ENCODE measurements around the gene PEPD.

PEPD gene

GRCh38 chr19:33395561-33396550, 125.7 kb downstream of the PEPD start:
- no peak for DNase-seq (ENCODE audit: low read depth)

GRCh38 chr19:33394723-33395560, 126.6 kb downstream of the PEPD start:
- no peak for DNase-seq (ENCODE audit: low read depth)

GRCh38 chr19:33394006-33394722, 127.4 kb downstream of the PEPD start:
- DNase-seq (ENCODE audit: low read depth): no peak

- DNase-seq (ENCODE audit: low read depth): no peak
Measured at GRCh38 chr19:33393286-33394005, 128.1 kb downstream of the PEPD start.

- DNase-seq (ENCODE audit: low read depth): no peak
Measured at GRCh38 chr19:33392341-33393285, 129.0 kb downstream of the PEPD start.

- no peak for DNase-seq (ENCODE audit: low read depth)
Measured at GRCh38 chr19:33391631-33392249, 129.9 kb downstream of the PEPD start.

GRCh38 chr19:33390908-33391630, 130.5 kb downstream of the PEPD start:
- no peak for DNase-seq (ENCODE audit: low read depth)

GRCh38 chr19:33390101-33390907, 131.3 kb downstream of the PEPD start:
- DNase-seq (ENCODE audit: low read depth): no peak

- DNase-seq (ENCODE audit: low read depth): no peak
Measured at GRCh38 chr19:33389421-33390100, 132.0 kb downstream of the PEPD start.

- no peak for DNase-seq (ENCODE audit: low read depth)
Measured at GRCh38 chr19:33388725-33389420, 132.7 kb downstream of the PEPD start.

- DNase-seq (ENCODE audit: low read depth): no peak
Measured at GRCh38 chr19:33388231-33388724, 133.3 kb downstream of the PEPD start.

GRCh38 chr19:33387351-33388230, 134.0 kb downstream of the PEPD start:
- DNase-seq (ENCODE audit: low read depth): no peak

GRCh38 chr19:33386361-33386858, 135.2 kb downstream of the PEPD start:
- DNase-seq (ENCODE audit: low read depth): no peak

GRCh38 chr19:33385956-33386355, 135.6 kb downstream of the PEPD start:
- no peak for DNase-seq (ENCODE audit: low read depth)

- no peak for DNase-seq (ENCODE audit: low read depth)
Measured at GRCh38 chr19:33384983-33385382, 136.6 kb downstream of the PEPD start.

Data from stimulated activated CD8-positive, alpha-beta memory T cell treated with anti-CD3 and anti-CD28 coated beads, Interleukin-4, amount 100 ng/mL, for 24 hours (primary cell).